Psoas muscle (tissue), 8 donors: ENCODE data around the gene LIG4. TPM values are rescaled to one million over a fixed set of nuclear protein-coding genes. Genes with fewer than 3 reads are reported as not detected.
"Not testable (repeated sequence)": the region's sequence is repeated elsewhere in the genome, so short reads cannot be mapped to it uniquely, and the experiment has no call there.

Experiments
- ATAC-seq, 4 donors: fragments of 200-7000 bp; cut with Tn5 transposase; one replicate each; pipeline ENCODE4 v1.9.1; 2020; ENCODE audit warnings: moderate library complexity in 3 of 4, mild to moderate bottlenecking in 2 of 4
- DNase-seq, 2 donors: peaks; one replicate each; pipeline ENCODE4 v3.0.0-alpha.2; 2020
- H3K27ac ChIP-seq: fragments of 200-600 bp; one replicate; pipeline ENCODE4 v1.8.0; 2022
- H3K27me3 ChIP-seq, 3 donors: fragments of 200-600 bp in 1 of 3; one replicate each; pipeline versions ENCODE4 v1.6.1 to v1.8.0; 2013 to 2022; ENCODE audit warnings: low read length in 2 of 3, mild to moderate bottlenecking in 2 of 3, moderate library complexity in 1 of 3; ENCODE audit not compliant: insufficient read depth in 3 of 3
- H3K36me3 ChIP-seq, 2 donors: fragments of 200-600 bp in 1 of 2; one replicate each; pipeline versions ENCODE4 v1.6.1 to v1.8.0; 2013 to 2022; ENCODE audit warnings: low read depth in 1 of 2, mild to moderate bottlenecking in 1 of 2, moderate library complexity in 1 of 2; ENCODE audit not compliant: insufficient read depth in 1 of 2
- H3K4me1 ChIP-seq: fragments of 200-600 bp; one replicate; pipeline ENCODE4 v1.8.0; 2022
- H3K4me3 ChIP-seq: fragments of 200-600 bp; one replicate; pipeline ENCODE4 v1.8.0; 2022; ENCODE audit warnings: mild to moderate bottlenecking
- H3K9me3 ChIP-seq: fragments of 200-600 bp; one replicate; pipeline ENCODE4 v1.8.0; 2022
- WGBS, 3 donors: extraction: QIAGEN DNeasy Blood & Tissue Kit; methylation state at CpG; one replicate each; pipeline versions ENCODE4 v1.1.6 to v1.1.7; 2013; 5-methylcytosine and 5-hydroxymethylcytosine counted together
- intact Hi-C, 2 donors: fragments of 100-400 bp; cut with DNase I; formaldehyde crosslinking; loops; one replicate each; pipeline versions ENCODE4 v1.11.0 to v1.14.2; 2022
- polyA plus RNA-seq, 3 donors: library from polyadenylated mRNA; stranded (reverse); fragments of 200-250 nt; gene quantifications; one replicate each; pipeline ENCODE4 v1.2.3, GENCODE V29; 2013
- total RNA-seq, 4 donors: library from RNA; stranded (reverse); fragmentation: NEBNext Ultra II Directional in 2 of 4; extraction: Animal tissue kit (Norgen Biotek cat#: 25700) in 2 of 4; gene quantifications; one replicate each; pipeline versions ENCODE4 v1.2.1 to v1.2.4, GENCODE V29; 2021 to 2023
- TF ChIP-seq, protein P1 (sequence below): fragments of 200-600 bp; IDR thresholded peaks from one replicate; pipeline ENCODE4 v1.8.0; 2022; ENCODE audit warnings: antibody characterized with exemption
- donor health status: healthy with polysubstance abuse.
- donor health status: DM: no; HTN: no; CAD: no; lungs with moderate emphysema.
- donor health status: Bipolar disorder and iron deficiency.
- donor health status: healthy.
- donor health status: DM: yes; HTN: yes; CAD: no.
- donor health status: DM: no; HTN: no; CAD: no.
- donor health status: DM: no; HTN: no; CAD: no.
- donor health status: DM: yes; HTN: yes; CAD: no.

The LIG4 gene
- total and polyA plus RNA-seq, 7 donors: 4.6 to 15.0 (median 10.3) TPM

DNA sequence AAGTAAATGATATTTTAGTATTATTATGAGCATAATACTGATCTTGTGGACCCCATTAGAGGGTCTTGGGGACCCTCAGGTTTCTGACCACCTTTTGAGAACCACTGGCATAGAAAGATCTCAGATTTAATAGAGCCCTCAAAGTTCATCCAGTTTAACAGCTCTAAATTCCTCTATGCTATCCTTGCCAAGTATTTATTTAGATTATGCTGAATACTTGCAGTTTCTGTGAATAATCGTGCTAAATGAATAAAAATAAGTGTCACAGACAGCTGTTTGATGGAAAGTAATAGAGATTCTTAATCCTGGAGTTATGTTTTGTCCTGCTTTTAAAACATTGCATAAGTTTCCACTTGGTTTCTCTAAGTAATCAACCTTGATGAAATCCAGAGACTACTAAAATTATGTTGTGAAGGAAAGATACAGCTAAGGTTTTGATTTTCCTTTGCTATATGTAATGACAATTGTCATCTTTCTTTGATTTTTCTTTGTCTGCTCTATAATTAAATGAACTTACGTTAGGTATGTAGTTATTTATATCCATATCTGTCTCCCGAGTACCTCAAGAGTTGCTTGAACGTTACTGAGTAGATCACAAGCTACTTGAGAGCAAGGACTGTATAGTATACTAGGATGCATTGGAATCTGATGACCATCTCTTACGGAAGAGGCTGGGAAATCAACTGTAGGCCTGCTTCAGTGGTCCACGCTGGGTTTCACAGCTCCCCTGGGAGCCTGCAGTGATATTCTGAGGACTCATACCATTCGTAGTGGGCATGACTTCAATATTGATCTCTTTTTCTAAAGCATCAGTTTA, 8.6 kb upstream of the LIG4 start:
- H3K4me3 ChIP-seq: no peak overlapping the region
- DNase-seq (no peak), ATAC-seq (no peak)
- no peak overlapping the region for H3K27ac ChIP-seq
- TF ChIP-seq, protein P1, sequence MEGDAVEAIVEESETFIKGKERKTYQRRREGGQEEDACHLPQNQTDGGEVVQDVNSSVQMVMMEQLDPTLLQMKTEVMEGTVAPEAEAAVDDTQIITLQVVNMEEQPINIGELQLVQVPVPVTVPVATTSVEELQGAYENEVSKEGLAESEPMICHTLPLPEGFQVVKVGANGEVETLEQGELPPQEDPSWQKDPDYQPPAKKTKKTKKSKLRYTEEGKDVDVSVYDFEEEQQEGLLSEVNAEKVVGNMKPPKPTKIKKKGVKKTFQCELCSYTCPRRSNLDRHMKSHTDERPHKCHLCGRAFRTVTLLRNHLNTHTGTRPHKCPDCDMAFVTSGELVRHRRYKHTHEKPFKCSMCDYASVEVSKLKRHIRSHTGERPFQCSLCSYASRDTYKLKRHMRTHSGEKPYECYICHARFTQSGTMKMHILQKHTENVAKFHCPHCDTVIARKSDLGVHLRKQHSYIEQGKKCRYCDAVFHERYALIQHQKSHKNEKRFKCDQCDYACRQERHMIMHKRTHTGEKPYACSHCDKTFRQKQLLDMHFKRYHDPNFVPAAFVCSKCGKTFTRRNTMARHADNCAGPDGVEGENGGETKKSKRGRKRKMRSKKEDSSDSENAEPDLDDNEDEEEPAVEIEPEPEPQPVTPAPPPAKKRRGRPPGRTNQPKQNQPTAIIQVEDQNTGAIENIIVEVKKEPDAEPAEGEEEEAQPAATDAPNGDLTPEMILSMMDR: no peak
- WGBS, 3 donors: 43 to 67% (median 49%) methylated on average over 7 of the region's 7 CpGs
- peaks cover 45% of the 10 kb centered on the region for H3K4me1 ChIP-seq
- H3K9me3 ChIP-seq: no peaks in the 10 kb centered on the region
- intact Hi-C loops: no loop called here
- H3K36me3 ChIP-seq: no peaks in the 10 kb centered on the region
- no peaks in the 10 kb centered on the region for H3K27me3 ChIP-seq

DNA sequence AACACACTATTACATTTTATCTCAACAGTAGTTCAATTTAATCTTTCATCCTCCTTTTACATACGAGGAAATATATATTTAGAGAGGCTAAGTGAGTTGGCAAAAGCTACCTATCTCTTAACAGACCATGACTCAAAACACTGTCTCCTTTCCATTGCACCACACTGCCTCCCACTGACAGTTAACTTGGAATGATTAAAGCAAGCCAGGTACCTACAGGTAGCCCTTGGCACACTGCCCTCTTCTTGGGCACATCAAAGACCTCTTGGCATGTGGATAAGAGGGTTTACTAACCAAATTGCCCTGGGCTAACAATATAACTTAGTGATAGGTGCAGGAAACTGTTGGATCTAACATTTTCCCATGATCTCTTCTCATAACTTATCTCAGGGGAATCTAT, 4.7 kb upstream of the LIG4 start:
- Histone ChIP-seq H3K4me3 (peak overlapping the region; percentile 95), H3K4me1 (peaks cover 63% of the 10 kb centered on the region), H3K27me3 (no peaks in the 10 kb centered on the region), H3K9me3 (no peaks in the 10 kb centered on the region), H3K27ac (peak overlapping the region; percentile 94), H3K36me3 (no peaks in the 10 kb centered on the region)
- intact Hi-C loops: no loop called here
- WGBS, 3 donors: 39 to 63% (median 39%) methylated on average over 1 of the region's 1 CpG
- ATAC-seq (no peak), DNase-seq (no peak)
- TF ChIP-seq, protein P1: no peak

DNA sequence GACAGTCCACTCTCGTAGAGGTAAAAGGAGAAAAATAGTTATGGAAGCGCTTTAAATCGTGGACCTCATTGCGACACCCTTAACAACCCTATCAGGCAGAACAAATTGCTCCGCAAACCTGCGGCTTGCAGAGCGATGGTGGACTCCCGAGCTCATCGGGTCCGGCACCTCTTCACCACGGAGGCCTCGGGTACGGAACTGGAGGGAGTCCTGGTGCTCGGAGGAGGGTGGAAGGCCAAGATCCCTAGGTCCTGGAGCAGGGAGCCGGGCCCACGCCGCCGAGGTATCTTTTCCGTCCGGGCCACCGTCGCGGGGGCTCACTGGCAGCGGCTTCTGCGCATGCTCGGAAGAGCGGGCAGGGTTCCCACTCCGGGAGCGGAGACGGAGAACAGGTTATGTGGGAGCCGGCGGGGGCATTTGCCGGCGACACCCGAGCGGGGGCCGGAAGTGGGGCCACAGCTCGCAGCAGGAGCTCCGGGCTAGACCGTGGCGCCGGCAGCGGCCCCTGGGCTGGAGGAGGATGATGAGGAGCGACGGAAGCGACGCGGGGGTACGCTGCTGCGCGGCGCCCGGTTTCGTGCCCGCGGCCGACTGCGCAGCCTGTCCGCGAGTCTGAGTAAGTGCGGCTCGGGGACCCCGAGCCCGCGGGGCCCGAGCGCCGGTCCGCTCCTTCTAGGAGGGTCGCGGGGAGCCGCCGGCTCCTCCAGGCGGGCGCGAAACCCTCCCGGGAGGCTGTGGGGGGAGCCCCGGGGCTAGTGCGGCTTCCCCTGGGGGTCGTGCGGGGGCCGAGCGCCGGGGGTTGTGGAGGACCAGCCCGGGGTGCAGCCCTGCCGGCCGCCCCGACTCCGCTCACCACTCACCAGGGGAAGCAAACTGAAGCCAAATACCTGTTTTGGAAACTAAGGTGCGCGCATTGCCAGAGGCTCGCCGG, 3.0 kb upstream of the LIG4 start, which contains the start of gene ABHD13:
TSS of gene ABHD13 (plus strand) at position 349 of the 931 bp plus-strand sequence. CDS start 10,827 bp downstream, outside the sequence.
- Histone ChIP-seq H3K27ac (peak within 1 kb of the TSS; percentile 94), H3K4me3 (peak within 1 kb of the TSS; percentile 95), H3K4me1 (peaks cover 48% of the 10 kb centered on the region), H3K27me3 (no peaks in the 10 kb centered on the region), H3K36me3 (no peaks in the 10 kb centered on the region), H3K9me3 (no peaks in the 10 kb centered on the region)
- intact Hi-C loops: no loop called here
- DNase-seq (peak; percentile 94 to 95), ATAC-seq (peak; percentile 86 to 90 (median 88))
- WGBS, 3 donors: 0 to 2% (median 1%) methylated on average over 50 to 93 of the region's 93 CpGs
- TF ChIP-seq, protein P1: no peak

DNA sequence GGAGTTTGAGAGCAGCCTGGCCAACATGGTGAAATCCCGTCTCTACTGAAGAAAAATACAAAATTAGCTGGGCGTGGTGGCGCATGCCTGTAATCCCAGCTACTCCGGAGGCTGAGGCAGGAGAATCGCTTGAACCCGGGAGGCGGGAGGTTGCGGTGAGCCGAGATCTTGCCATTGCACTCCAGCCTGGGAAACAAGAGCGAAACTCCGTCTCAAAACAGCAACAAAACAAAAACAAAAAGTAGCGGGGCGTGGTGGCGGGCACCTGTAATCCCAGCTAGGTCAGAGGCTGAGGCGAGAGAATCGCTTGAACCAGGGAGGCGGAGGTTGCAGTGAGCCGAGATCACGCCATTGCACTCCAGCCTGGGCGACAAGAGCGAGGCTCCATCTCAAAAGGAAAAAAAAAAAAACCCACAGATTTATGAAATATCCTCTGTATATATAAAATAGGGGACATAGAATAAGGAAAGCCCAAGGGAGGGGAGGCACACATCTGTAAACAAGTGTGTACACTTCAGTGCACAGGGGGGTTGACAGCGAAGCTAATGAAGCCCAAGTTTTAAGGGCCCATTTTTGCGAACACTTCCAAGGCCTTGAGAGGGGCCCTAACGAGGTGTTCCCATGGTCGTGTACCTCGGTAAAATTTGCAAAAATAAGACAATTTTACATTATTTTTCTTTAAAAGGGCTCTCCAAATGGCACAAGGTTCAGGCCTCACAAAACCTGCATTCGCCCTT, 2.1 kb upstream of the LIG4 start:
- Histone ChIP-seq H3K4me1 (peaks cover 41% of the 10 kb centered on the region), H3K27ac (peak overlapping the region; percentile 94), H3K4me3 (peak overlapping the region; percentile 95)
- ATAC-seq (peak in 2 of 4 donors; percentile 9 to 16), DNase-seq (peak in 1 of 2 donors; percentile 17)
- WGBS, 3 donors: 65 to 68% (median 67%) methylated on average over 27 of the region's 27 CpGs
- H3K27me3 ChIP-seq, intact Hi-C loops, H3K9me3 ChIP-seq, H3K36me3 ChIP-seq: not testable (repeated sequence)
